ENCODE data around the gene ZDHHC15.
"Not testable (repeated sequence)": the region's sequence is repeated elsewhere in the genome, so short reads cannot be mapped to it uniquely, and the experiment has no call there.

DNA sequence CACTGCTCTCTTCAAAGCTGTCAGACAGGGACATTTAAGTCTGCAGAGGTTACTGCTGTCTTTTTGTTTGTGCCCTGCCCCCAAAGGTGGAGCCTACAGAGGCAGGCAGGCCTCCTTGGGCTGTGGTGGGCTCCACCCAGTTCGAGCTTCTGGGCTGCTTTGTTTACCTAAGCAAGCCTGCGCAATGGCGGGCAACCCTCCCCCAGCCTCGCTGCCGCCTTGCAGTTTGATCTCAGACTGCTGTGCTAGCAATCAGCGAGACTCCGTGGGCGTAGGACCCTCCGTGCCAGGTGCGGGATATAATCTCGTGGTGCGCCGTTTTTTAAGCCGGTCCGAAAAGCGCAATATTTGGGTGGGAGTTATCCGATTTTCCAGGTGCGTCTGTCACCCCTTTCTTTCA lies 37.7 kb upstream of the ZDHHC15 start:
- TF ChIP-seq, protein P1, sequence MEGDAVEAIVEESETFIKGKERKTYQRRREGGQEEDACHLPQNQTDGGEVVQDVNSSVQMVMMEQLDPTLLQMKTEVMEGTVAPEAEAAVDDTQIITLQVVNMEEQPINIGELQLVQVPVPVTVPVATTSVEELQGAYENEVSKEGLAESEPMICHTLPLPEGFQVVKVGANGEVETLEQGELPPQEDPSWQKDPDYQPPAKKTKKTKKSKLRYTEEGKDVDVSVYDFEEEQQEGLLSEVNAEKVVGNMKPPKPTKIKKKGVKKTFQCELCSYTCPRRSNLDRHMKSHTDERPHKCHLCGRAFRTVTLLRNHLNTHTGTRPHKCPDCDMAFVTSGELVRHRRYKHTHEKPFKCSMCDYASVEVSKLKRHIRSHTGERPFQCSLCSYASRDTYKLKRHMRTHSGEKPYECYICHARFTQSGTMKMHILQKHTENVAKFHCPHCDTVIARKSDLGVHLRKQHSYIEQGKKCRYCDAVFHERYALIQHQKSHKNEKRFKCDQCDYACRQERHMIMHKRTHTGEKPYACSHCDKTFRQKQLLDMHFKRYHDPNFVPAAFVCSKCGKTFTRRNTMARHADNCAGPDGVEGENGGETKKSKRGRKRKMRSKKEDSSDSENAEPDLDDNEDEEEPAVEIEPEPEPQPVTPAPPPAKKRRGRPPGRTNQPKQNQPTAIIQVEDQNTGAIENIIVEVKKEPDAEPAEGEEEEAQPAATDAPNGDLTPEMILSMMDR (conservative IDR thresholded peaks at IDR 0.05; ENCODE audit: low read depth, low read length) = not testable (repeated sequence)
- TF ChIP-seq EZH2 (IDR thresholded peaks at IDR 0.05; ENCODE audit: borderline replicate concordance, low read depth, low read length, poor library complexity, severe bottlenecking) = not testable (repeated sequence)

Measured in A673 (cell line).